GDM1 (cell line): ENCODE data around the gene APBB1.

ENCODE experiments used
- DNase-seq: peaks from one replicate; lab custom pipeline; 2025; lab: John Stamatoyannopoulos, UW

The APBB1 gene

DNA sequence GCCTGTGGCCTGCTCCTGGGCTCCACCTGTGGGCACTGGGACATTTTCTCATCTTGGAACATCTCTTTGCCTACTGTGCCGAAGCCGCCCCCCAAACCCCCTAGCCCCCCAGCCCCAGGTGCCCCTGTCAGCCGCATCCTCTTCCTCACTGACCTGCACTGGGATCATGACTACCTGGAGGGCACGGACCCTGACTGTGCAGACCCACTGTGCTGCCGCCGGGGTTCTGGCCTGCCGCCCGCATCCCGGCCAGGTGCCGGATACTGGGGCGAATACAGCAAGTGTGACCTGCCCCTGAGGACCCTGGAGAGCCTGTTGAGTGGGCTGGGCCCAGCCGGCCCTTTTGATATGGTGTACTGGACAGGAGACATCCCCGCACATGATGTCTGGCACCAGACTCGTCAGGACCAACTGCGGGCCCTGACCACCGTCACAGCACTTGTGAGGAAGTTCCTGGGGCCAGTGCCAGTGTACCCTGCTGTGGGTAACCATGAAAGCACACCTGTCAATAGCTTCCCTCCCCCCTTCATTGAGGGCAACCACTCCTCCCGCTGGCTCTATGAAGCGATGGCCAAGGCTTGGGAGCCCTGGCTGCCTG is 27.3 kb downstream of the APBB1 start:
- no peak for DNase-seq

- no peak for DNase-seq
Measured at GRCh38 chr11:6390718-6391469, 28.0 kb downstream of the APBB1 start.

DNA sequence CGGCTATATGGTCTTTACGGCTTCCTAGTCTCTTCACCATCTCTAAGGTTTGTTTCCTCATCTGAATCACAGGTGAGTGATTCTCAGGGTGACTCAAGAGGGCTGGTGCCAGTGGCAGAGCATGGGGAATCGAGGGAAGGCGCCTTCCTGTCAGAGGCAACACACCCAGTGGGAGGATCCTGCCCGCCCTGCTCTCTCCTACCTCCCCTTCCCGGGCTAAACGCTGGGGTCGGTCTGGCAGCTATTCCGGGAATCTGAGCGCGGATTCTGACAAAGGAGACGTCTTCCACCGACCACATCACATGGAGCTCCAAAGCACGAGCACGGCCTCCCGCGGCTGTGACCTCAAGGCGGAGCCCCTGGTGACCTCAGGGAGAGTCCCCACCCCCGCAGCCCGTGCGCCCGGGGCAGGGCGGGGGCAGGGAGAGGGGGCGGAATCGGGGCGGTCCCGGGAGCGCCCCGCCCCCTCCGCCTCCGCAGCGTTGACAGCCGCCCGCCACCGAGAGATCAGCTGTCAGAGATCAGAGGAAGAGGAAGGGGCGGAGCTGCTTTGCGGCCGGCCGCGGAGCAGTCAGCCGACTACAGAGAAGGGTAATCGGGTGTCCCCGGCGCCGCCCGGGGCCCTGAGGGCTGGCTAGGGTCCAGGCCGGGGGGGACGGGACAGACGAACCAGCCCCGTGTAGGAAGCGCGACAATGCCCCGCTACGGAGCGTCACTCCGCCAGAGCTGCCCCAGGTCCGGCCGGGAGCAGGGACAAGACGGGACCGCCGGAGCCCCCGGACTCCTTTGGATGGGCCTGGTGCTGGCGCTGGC is 28.8 kb downstream of the APBB1 start, which contains the start of gene SMPD1:
SMPD1 (plus strand) TSS at position 570 of the 813 bp plus-strand sequence; CDS start at position 695, 125 bp downstream.
- DNase-seq: peak; percentile 85

- no peak for DNase-seq
Measured at GRCh38 chr11:6388748-6389147, 30.1 kb downstream of the APBB1 start.

- DNase-seq: no peak
Measured at GRCh38 chr11:6387811-6388599, 30.9 kb downstream of the APBB1 start.

- no peak for DNase-seq
Measured at GRCh38 chr11:6385046-6385777, 33.7 kb downstream of the APBB1 start.

GRCh38 chr11:6378640-6378989 is 40.3 kb downstream of the APBB1 start:
- DNase-seq: no peak

DNA sequence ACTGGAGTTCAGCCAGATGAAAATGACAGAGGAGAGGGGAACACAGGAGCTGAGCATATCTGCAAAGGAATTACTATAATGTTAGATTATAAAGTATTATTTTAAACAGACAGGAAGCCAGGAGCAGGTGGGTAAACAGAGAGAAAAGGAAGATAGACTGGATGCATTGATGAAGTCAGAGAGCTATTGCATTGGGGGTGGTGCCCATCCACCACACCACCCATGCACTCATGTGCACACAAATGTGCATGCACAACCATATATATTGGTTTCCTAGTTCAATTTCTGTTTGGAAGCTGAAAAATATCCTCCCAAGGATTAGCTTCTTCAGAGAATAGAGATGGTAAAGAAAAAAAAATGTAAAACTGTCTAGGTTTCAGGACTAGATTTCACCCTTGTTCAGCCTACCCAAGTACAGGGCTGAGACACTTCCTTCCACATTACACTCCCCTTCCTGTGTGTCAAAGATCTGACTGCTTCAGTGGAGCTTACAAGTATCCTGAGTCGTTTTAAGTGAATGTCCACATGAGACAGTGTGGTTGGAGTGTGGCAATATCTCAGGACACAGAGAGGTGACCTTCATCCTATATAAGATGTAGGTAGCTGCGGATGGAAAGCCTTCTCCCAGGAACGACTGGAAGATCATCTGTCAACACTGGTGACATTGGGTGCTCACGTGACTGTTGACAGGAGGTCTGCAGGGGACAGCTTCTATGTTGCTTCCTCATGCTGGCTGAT is 40.8 kb downstream of the APBB1 start:
- DNase-seq: peak; percentile 27

DNA sequence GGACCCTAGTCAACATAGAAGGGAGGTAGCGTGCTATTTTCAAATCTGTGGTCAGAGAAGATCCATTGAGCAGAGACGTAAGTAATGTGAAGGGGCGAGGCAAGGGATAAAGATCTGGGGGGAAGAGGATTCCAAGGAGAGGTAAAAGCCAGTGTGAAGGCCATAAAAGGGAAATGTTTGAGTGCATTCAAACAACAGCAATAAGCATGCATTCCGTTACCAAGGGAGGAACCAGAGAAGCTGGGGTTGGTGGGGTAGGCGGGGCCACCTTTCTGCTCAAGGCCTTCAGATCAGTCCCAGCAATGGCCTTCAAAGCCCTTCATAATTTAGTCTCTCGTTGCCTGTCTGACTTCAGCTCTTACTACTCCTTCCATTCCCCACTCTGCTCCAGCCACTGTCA is 47.1 kb downstream of the APBB1 start:
- DNase-seq: no peak

- DNase-seq: no peak
Measured at GRCh38 chr11:6365659-6366058, 53.2 kb downstream of the APBB1 start.

- peak; percentile 59 for DNase-seq
Measured at GRCh38 chr11:6362873-6363678, 55.8 kb downstream of the APBB1 start.

DNA sequence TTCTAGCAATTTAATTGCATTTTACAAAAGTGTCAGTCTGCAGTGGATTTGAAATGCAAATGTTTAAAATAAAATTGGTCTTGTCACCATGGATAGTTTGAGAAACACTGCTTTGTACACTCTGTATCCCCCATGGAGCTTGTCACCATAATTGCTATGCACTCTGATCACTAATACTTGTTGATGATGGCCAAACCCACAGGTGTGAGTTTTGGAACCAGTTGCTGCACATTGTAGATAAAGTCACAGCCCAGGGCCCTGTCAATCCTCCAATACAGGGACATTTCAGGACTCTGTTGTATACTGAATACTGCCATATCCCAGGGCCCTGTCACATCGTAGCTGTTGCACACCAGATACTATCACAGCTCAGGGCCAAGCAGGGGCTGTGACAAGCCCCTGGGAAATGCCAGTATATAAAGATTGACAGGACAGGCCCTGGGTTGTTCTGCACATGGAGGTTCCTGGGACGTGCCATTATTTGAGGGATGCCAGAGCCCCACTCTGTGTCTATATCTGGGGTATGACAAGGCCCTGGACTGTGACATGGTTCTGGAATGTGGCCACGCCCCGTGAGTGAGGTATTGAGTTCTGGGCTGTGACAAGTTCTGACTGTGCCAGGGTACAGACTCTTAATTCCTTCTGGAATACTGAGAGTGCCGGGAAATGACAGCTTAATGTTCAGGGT is 56.6 kb downstream of the APBB1 start:
- no peak for DNase-seq

DNA sequence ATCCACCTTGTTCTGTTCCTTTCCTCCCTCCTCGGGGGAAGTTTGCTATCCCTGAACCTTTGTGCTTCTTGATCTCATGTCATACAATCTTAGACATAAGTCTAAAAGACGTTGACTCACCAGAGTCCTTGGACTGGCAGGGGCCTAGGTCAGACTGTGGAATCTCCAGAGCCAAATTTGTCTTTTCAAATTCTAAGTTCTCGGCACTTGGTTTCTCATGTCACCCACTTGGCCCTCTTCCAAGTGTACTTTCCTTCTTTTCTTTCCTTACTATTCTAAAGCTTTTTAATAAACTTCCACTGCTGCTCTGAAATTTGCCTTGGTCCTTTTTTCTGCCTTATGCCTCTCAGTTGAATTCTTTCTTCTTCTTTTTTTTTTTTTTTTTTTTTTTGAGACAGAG is 58.7 kb downstream of the APBB1 start:
- no peak for DNase-seq

DNA sequence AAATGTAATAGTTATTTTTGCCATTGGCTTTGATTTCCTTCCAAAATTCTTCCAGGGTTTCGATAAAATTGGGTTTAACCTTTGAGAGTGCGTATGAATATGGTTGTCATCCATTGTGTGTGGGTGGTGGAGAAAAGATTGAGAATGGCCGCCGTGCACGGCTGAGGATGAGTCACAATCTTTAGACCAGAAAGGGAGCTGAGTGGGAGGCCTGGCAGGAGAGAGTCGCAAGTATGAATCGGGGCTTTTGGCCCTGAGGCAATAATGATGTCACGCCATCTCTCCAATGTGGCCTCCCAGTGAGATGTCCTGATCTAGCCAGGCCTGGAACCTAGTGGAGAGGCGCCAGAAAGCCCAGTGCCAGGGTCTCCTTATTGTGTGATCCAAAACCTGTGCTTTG is 61.7 kb downstream of the APBB1 start:
- no peak for DNase-seq

DNA sequence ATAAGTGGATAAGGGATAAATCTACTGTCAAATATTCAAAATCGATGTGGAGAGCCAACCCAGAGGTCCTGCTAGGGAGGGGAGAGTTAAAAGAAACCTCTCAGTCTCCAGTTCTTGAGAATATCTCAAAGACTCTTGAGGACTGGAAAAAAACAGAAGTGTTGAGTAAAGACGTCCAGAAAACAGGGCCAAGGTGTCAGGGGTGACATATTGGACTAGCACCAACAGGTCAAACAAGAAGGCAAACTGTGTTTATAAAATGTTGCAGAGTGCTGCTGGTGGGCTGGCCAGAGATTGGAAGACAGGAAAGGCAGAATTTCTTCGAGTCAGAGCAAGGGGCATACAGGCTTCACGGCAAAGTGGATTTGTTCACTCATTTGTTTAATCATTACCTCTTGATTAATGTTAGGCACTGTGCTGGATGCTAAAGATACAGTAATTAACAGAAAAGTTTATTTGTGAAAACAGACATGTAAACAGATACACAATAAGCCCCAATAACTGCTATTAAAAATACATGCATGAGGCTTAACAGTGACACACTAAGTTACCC is 62.3 kb downstream of the APBB1 start:
- no peak for DNase-seq

- DNase-seq: no peak
Measured at GRCh38 chr11:6354651-6355485, 64.0 kb downstream of the APBB1 start.

DNA sequence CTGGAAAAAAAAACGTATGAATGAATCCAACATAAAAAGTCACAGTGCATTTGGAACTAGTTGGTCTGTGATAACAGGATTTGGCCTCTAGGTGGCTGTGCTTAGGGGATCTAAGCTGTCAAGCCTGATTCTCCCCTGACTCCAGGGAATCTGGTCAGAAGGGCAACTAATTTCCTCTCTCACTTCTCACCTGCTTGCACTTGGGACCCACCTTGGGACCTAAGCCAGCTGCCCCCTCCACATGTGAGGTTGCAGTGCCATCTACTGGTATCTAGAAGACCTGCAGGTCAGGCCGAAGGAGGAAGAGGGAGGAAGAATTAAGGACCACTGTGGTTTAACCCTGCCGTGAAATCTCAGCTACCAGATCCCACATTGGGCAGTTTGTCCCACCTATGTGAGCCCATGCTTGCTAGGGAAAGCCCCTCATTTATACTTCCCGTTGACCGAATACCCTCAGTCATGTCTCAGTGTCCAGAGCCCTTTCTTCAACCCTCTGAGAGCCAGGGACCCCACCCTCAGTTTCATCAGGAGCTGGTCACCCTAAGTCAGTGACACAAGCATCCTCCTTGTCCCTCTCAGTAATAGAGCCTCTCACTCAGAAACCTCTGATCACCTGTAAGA is 65.4 kb downstream of the APBB1 start:
- peak; percentile 26 for DNase-seq
